HAP-1 (cell line): ENCODE measurements around the gene EIF4E3.

Experiments
- DNase-seq, 2 experiments: peaks; one replicate each; pipeline ENCODE4 v3.0.0-alpha.2; 2016 to 2020; ENCODE audit warnings: low spot score in 2 of 2
- H3K27me3 ChIP-seq: fragments of 250-450 bp; sonication (Bioruptor Pico); 2 replicates; pipeline ENCODE4 v1.5.1; 2020; ENCODE audit warnings: low read depth, mild to moderate bottlenecking, moderate library complexity
- H3K36me3 ChIP-seq: fragments of 250-450 bp; sonication (Bioruptor Pico); replicated peaks from 2 replicates; pipeline ENCODE4 v1.5.1; 2020; ENCODE audit warnings: mild to moderate bottlenecking
- H3K4me1 ChIP-seq: fragments of 250-450 bp; sonication (Bioruptor Pico); 2 replicates; pipeline ENCODE4 v1.5.1; 2020; ENCODE audit warnings: mild to moderate bottlenecking
- H3K4me3 ChIP-seq: fragments of 250-450 bp; sonication (Bioruptor Pico); 2 replicates; pipeline ENCODE4 v1.5.1; 2020; ENCODE audit warnings: mild to moderate bottlenecking, moderate library complexity
- H3K9me3 ChIP-seq: fragments of 250-450 bp; sonication (Bioruptor Pico); 2 replicates; pipeline ENCODE4 v1.5.1; 2020; ENCODE audit warnings: mild to moderate bottlenecking, moderate library complexity
- in situ Hi-C: fragments of 300-500 bp; cut with MboI; formaldehyde crosslinking; loops from 3 replicates; pipeline ENCODE4 v1.14.3; 2020; ENCODE audit warnings: low sequenced_read_pairs, inconsistent platforms, mixed read lengths

EIF4E3 gene

DNA sequence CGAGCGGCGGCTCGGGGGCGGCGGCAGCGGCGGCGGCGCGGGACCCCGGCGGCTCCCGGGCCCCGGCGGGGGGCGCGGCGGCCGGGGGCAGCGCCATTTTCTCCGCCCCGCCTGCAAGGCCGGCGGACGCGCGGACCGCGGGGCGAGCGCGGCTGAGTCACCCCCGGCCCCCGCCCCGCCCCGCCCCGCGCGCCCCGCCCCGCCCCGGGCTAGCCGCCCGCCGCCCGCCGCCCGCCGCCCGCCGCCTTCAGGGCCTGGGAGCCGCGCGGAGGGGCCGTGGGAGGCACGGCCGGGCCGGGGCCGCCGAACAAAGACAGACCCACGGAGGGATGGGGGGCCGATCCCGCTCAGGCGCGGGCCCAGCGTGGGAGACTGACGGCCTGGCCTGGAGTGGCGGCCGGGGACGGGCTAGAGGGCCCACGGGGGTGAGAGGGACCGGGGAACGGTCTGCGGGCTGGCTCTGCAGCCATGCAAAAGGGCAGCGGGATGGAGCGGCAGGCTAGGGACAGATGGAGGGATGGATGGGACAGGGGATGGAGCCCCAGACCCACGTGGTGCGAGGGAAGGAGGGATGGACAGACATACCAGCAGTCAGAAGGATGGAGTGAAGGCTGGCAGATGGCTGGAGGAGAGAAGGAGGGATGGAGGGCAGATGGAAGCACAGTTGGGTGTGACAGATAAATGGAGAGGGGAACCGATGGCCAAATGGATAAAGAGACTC, at the start of gene EIF4E3:
Gene EIF4E3 (minus strand): TSS at position 132 of the 721 bp plus-strand sequence. CDS start 35 bp downstream, at position 97.
- peaks cover 22% of the 10 kb centered on the region for H3K4me1 ChIP-seq
- DNase-seq = peak; percentile 25 to 46
- no peaks in the 10 kb centered on the region for H3K9me3 ChIP-seq

DNA sequence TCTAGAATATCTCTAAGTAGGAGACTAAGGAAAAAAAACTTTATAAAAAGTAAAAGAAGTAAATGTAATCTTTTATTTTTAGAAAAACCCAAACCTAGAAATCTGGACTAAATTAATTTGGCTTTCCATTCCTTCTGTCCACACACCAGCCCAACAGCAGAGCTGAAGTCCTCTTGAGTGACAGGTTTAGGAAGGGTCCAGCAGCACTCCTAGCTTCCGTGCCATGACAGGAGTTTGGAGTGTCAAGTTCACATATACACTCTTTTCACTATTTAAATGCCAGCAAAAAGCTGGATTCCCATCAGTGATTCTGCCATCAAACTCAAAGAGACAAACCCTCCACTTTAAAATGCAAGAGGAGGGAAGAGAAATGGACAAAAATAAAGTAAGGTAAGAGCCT, 46.7 kb upstream of the EIF4E3 start:
- Histone ChIP-seq H3K4me3 (no peak overlapping the region), H3K9me3 (no peaks in the 10 kb centered on the region), H3K27me3 (peaks cover 6% of the 10 kb centered on the region; the same call in 1 of the 2 replicates), H3K36me3 (no peaks in the 10 kb centered on the region), H3K4me1 (peaks cover 4% of the 10 kb centered on the region; the same call in 1 of the 2 replicates)
- in situ Hi-C loops = no loop called here
- no peak for DNase-seq

More for the DNA sequence above, at the start of gene EIF4E3:
- H3K36me3 ChIP-seq = no peaks in the 10 kb centered on the region
- in situ Hi-C loops = no loop called here
- no peaks in the 10 kb centered on the region for H3K27me3 ChIP-seq
- H3K4me3 ChIP-seq = peak within 1 kb of the TSS; percentile 62

DNA sequence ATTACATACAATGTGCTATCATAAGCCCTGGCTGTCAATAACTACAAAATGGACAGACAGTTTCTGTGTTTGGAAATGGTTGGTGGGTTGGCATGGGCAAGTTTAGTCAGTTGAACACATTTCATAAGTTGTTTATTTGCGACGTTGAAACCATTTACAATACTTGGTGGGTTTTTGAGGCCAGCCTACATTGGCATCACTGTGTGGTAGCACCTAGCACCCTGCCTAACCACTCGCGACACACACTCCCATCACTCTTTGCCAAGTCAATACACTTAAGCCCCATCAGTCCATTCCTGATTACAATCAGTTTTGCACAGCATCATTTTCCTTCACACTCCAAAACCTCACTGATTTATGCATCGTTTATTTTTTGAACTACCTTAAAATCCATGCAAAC, 45.9 kb upstream of the EIF4E3 start:
- H3K9me3 ChIP-seq = no peaks in the 10 kb centered on the region
- H3K27me3 ChIP-seq = peaks cover 5% of the 10 kb centered on the region; the same call in 1 of the 2 replicates
- in situ Hi-C loops = no loop called here

DNA sequence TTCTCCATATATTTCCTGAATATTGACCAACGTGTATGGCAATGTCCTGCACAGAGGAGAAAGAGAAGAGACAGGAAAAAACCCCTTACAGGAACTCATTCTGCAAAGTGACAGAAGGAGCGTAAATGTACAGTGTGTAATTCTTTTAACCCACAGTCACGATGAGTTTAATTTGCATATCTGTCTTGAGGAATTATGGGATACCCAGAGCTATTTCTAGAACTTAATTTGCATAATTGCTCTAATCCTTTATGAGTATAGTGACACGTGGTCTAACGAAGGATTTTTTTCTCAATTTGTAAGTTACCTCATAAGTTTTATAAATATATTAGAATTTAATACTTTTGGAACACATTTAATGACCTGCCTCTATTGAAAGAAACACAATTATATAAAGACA, 38.2 kb upstream of the EIF4E3 start:
- DNase-seq = peak in 1 of 2 experiments; percentile 36
- no peaks in the 10 kb centered on the region for H3K36me3 ChIP-seq
- peaks cover 6% of the 10 kb centered on the region for H3K4me1 ChIP-seq
- no peaks in the 10 kb centered on the region for H3K9me3 ChIP-seq
- H3K27me3 ChIP-seq = no peaks in the 10 kb centered on the region
- H3K4me3 ChIP-seq = no peak overlapping the region
- in situ Hi-C loops = no loop called here

More for the DNA sequence above, 45.9 kb upstream of the EIF4E3 start:
- DNase-seq = no peak
- Histone ChIP-seq H3K4me1 (peaks cover 4% of the 10 kb centered on the region; the same call in 1 of the 2 replicates), H3K36me3 (no peaks in the 10 kb centered on the region), H3K4me3 (no peak overlapping the region)

DNA sequence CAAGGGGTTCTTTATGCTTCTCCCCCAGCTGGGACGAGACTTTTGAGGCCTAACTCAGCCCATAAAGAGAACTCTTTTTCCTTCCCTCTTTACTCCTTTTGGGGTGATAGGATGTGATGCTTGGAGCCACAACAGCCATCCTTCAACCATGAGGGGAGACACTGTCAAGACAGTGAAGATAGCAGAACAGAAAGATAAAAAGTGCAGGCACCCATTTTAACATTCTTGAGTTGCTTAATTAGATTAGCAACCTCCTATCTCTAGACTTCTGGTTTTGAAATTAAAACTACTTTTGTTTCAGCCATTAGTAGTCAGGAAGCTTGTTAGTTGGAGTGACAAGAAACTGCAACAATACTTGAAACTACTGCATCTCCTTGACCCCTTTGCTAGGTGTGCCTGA, 34.9 kb upstream of the EIF4E3 start:
- H3K36me3 ChIP-seq = no peaks in the 10 kb centered on the region
- H3K9me3 ChIP-seq = no peaks in the 10 kb centered on the region
- H3K4me1 ChIP-seq = peaks cover 8% of the 10 kb centered on the region
- DNase-seq = no peak
- no peaks in the 10 kb centered on the region for H3K27me3 ChIP-seq
- in situ Hi-C loops = no loop called here
- H3K4me3 ChIP-seq = no peak overlapping the region

DNA sequence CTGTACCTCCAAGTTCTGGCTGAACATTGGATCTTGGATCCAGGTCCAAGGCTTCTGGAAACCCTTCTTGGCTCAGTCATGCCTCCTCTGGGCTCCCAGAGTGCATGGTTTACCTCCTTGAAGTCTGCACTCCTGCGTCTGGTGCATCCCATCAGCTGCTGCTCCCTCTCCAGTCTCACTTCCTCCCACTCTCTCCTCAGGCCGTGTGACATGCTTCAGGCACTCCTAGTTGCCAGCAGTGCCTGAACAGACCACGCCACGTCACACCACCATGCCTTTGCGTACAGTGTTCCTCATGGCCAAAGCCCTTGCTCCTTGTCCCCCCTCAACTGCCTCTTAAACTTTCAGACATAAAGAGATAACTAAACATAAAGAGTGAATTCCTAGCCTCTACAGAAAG, 34.2 kb upstream of the EIF4E3 start:
- peaks cover 8% of the 10 kb centered on the region for H3K4me1 ChIP-seq
- DNase-seq = no peak
- no peaks in the 10 kb centered on the region for H3K9me3 ChIP-seq
- H3K4me3 ChIP-seq = no peak overlapping the region
- in situ Hi-C loops = no loop called here
- H3K27me3 ChIP-seq = no peaks in the 10 kb centered on the region
- H3K36me3 ChIP-seq = no peaks in the 10 kb centered on the region

DNA sequence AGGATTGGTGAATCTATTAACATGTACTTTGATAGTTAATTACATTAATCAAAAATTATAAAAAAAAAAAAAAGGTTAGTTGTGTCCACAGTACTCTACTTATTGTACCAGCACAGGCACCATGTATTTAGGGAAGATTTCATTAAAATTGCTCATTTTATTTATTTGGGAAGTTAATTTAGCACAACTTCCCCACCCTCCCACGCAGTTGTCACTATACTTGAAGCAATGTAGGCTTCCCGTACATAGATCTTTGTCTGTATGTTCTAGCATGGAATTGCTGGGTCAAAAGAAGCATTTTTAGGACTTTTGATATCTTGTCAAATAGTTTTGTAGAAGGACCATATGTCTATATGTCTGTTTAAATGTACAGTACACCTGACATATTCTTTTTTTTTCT, 32.9 kb upstream of the EIF4E3 start:
- Histone ChIP-seq H3K4me1 (peaks cover 4% of the 10 kb centered on the region), H3K36me3 (no peaks in the 10 kb centered on the region), H3K4me3 (no peak overlapping the region), H3K27me3 (no peaks in the 10 kb centered on the region), H3K9me3 (no peaks in the 10 kb centered on the region)
- DNase-seq = no peak
- in situ Hi-C loops = no loop called here

DNA sequence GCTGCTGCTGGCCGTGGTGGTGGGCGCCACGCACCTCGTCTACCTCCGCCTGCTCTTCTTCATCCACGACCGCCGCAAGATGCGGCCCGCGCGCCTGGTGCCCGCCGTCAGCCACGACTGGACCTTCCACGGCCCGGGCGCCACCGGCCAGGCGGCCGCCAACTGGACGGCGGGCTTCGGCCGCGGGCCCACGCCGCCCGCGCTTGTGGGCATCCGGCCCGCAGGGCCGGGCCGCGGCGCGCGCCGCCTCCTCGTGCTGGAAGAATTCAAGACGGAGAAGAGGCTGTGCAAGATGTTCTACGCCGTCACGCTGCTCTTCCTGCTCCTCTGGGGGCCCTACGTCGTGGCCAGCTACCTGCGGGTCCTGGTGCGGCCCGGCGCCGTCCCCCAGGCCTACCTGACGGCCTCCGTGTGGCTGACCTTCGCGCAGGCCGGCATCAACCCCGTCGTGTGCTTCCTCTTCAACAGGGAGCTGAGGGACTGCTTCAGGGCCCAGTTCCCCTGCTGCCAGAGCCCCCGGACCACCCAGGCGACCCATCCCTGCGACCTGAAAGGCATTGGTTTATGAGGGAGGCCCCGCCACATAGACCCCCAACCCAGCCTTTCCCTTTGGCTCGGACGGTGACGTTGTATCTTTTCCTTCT, 29.5 kb upstream of the EIF4E3 start:
- Histone ChIP-seq H3K4me1 (0 out of 2 replicates have a peak, but pooled peaks cover 2% of the 10 kb centered on the region), H3K36me3 (no peaks in the 10 kb centered on the region), H3K9me3 (no peaks in the 10 kb centered on the region), H3K4me3 (no peak overlapping the region), H3K27me3 (no peaks in the 10 kb centered on the region)
- in situ Hi-C loops = no loop called here
- DNase-seq = no peak

DNA sequence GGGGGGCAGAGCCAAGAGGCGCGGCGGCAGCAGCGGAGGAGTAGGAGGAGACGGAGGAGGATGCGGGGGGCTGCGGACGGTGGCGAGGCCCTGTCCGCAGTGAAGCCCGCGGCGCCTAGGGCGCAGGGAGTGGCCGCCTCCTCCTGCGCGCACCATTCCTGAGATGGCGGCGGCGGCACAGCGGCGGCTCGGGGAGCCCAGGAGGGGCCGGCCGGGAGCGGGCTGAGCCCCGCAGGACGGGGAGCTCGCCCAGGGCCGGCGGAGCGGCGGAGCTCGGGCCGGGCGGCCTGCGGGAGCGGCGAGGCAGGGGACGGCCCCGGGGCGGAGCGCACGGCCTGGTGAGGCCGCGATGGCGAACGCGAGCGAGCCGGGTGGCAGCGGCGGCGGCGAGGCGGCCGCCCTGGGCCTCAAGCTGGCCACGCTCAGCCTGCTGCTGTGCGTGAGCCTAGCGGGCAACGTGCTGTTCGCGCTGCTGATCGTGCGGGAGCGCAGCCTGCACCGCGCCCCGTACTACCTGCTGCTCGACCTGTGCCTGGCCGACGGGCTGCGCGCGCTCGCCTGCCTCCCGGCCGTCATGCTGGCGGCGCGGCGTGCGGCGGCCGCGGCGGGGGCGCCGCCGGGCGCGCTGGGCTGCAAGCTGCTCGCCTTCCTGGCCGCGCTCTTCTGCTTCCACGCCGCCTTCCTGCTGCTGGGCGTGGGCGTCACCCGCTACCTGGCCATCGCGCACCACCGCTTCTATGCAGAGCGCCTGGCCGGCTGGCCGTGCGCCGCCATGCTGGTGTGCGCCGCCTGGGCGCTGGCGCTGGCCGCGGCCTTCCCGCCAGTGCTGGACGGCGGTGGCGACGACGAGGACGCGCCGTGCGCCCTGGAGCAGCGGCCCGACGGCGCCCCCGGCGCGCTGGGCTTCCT, 28.8 kb upstream of the EIF4E3 start, which contains the start of gene GPR27:
Gene GPR27 (plus strand): TSS at position 155 of the 909 bp plus-strand sequence. CDS start 195 bp downstream, at position 350.
- Histone ChIP-seq H3K4me1 (0 out of 2 replicates have a peak, but pooled peaks cover 2% of the 10 kb centered on the region), H3K36me3 (no peaks in the 10 kb centered on the region), H3K27me3 (no peaks in the 10 kb centered on the region), H3K9me3 (no peaks in the 10 kb centered on the region), H3K4me3 (peak within 1 kb of the TSS; percentile 24)
- peak in 1 of 2 experiments; percentile 60 for DNase-seq
- in situ Hi-C loops = no loop called here

DNA sequence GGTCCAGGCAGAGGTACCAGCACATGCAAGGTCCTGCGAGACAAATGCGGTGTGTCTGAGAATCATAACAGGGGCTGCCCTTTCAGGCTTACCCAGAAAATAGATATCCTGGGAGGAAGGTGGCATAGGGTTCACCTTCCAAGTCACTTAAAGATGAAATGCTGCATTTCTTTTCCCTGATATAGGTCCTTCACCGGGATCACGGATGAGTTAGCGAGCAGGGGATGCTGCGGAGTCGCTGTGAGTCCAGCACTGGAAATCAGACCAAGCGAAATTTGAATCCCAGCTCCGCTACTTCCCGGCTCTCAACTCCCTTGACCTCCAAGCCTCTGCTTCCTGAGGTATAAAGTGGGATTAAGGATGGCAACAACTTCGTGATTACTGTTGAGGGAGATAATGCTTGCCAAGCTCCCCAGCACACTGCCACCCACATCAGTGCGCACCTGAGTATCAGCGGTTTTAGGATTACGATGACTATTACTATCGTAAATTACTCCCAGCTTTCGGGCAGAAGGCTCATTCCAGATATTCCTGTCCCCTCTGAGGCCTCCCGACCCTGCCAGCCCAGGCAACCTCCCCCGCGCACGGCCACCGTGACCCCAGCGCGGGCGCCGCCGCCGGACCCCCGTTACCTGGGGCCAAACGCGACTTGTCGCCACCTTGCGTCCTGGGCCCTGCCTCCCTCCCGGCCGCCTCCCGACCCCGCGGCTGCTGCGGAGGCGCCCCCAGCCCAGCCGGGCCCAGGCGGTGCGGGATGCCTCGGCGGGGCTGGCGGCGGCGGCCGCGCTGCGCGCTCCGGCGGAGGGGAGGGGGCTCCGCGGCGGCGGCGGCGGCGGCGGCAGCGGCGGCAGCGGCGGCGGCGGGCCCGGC, 27.9 kb upstream of the EIF4E3 start:
- no peaks in the 10 kb centered on the region for H3K36me3 ChIP-seq
- no peaks in the 10 kb centered on the region for H3K9me3 ChIP-seq
- no peak for DNase-seq
- H3K27me3 ChIP-seq = no peaks in the 10 kb centered on the region
- H3K4me1 ChIP-seq = 0 out of 2 replicates have a peak, but pooled peaks cover 2% of the 10 kb centered on the region
- in situ Hi-C loops = no loop called here
- peak overlapping the region; percentile 24 for H3K4me3 ChIP-seq

DNA sequence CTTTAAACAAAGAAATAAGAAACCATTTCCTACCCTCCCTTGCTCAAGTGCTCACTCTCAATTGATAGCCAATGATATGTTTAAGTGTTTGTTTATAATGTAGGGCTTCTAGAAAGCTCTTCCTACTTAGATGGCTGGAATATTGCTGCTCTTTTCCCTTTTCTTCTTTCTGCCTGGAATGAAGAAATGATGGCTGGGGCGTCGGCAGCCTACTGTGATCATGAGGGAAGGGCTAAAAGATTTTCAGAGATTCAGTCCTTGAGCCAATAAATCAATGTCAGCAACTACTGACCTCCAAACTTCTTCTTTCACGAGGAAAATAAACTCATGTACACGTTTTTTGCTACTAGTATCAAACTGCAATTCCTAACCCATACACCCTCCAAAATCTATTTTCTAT, 26.4 kb upstream of the EIF4E3 start:
- H3K4me1 ChIP-seq = 0 out of 2 replicates have a peak, but pooled peaks cover 2% of the 10 kb centered on the region
- no peak overlapping the region for H3K4me3 ChIP-seq
- H3K9me3 ChIP-seq = no peaks in the 10 kb centered on the region
- no peaks in the 10 kb centered on the region for H3K27me3 ChIP-seq
- no peak for DNase-seq
- in situ Hi-C loops = no loop called here
- H3K36me3 ChIP-seq = no peaks in the 10 kb centered on the region

DNA sequence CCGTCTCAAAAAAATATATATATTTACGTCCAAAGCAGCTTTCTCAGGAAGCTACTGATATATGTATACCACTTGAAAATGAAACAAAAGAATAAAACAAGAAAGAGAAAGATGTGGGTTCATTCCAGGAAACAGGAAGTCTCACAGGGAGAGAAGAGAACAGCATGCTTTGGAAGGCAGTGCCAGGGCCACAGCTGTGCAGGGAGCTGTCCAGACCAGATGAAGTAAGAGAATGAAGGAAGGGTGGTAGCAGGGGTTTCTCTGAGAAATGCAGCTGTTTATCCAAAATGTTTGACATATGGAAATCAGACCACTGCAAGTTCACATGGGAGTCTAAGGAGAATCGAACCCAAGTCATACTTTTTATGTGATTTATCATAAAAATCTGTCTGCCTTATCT, 19.5 kb upstream of the EIF4E3 start:
- H3K4me1 ChIP-seq = no peaks in the 10 kb centered on the region
- no peaks in the 10 kb centered on the region for H3K36me3 ChIP-seq
- peaks cover 10% of the 10 kb centered on the region; the same call in 1 of the 2 replicates for H3K9me3 ChIP-seq
- in situ Hi-C loops = no loop called here
- H3K4me3 ChIP-seq = no peak overlapping the region
- no peak for DNase-seq
- H3K27me3 ChIP-seq = no peaks in the 10 kb centered on the region

DNA sequence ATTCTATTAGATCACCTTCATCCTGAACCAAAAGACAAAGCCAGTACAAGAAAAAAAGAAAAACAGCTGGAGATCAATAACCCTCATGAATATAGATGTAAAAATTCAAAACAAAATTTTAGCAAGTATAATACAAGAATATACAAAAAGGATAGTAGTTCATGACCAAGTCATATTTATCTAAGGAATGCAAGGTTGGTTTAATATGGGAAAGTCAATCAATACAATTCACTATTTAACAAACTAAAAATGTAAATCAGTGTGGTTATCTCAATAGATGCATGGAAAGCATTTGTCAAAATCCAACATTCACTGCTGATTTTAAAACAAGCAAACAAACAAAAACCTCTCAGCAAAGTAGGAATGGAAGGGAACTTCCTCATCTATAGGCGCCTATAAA, 17.4 kb upstream of the EIF4E3 start:
- Histone ChIP-seq H3K9me3 (peaks cover 10% of the 10 kb centered on the region; the same call in 1 of the 2 replicates), H3K4me1 (no peaks in the 10 kb centered on the region), H3K27me3 (no peaks in the 10 kb centered on the region; the same call in 1 of the 2 replicates), H3K36me3 (no peaks in the 10 kb centered on the region), H3K4me3 (no peak overlapping the region)
- no peak for DNase-seq
- in situ Hi-C loops = no loop called here
